Neuronal stem cell (in vitro differentiated cells): ENCODE results near the gene C3orf33.
A peak's percentile ranks its signal among the peaks of the same experiment; 100 is the strongest.
"Not testable (repeated sequence)": the region's sequence is repeated elsewhere in the genome, so short reads cannot be mapped to it uniquely, and the experiment has no call there.

ENCODE experiments used
- DNase-seq: peaks from one replicate; pipeline ENCODE4 v3.0.0-alpha.2; 2013; ENCODE audit warnings: low spot score
- H2AFZ ChIP-seq: one replicate; pipeline ENCODE4 v1.6.1; 2013; ENCODE audit warnings: mild to moderate bottlenecking, low read length, inconsistent platforms
- H2AK5ac ChIP-seq: 2 replicates; pipeline ENCODE4 v1.6.1; 2013; ENCODE audit warnings: low read depth, mild to moderate bottlenecking, inconsistent platforms, low read length, moderate library complexity, mixed read lengths
- H2BK120ac ChIP-seq: 2 replicates; pipeline ENCODE4 v1.6.1; 2013; ENCODE audit warnings: low read depth, mild to moderate bottlenecking, inconsistent platforms, low read length, moderate library complexity, mixed read lengths
- H2BK12ac ChIP-seq: one replicate; pipeline ENCODE4 v1.6.1; 2013; ENCODE audit warnings: low read length, inconsistent platforms
- H2BK15ac ChIP-seq: 2 replicates; pipeline ENCODE4 v1.6.1; 2013; ENCODE audit warnings: mild to moderate bottlenecking, low read length, inconsistent platforms, mixed read lengths
- H2BK5ac ChIP-seq: one replicate; pipeline ENCODE4 v1.6.1; 2013; ENCODE audit warnings: inconsistent platforms, mild to moderate bottlenecking, low read length, moderate library complexity
- H3K14ac ChIP-seq: one replicate; pipeline ENCODE4 v1.6.1; 2013; ENCODE audit warnings: low read length, inconsistent platforms
- H3K18ac ChIP-seq: 2 replicates; pipeline ENCODE4 v1.6.1; 2013; ENCODE audit warnings: low read length, inconsistent platforms
- H3K23ac ChIP-seq: 2 replicates; pipeline ENCODE4 v1.6.1; 2013; ENCODE audit warnings: low read depth, mild to moderate bottlenecking, mixed read lengths, low read length, inconsistent platforms; ENCODE audit not compliant: poor library complexity
- H3K27ac ChIP-seq: replicated peaks from 3 replicates; pipeline ENCODE4 v1.5.1; 2013; ENCODE audit warnings: low read length, inconsistent platforms
- H3K27me3 ChIP-seq, 3 experiments: 2 replicates each; pipeline ENCODE4 v1.6.1; 2013; ENCODE audit warnings: low read length in 3 of 3, mild to moderate bottlenecking in 2 of 3, inconsistent platforms in 1 of 3, low read depth in 1 of 3, mixed read lengths in 1 of 3, moderate library complexity in 1 of 3; ENCODE audit not compliant: control insufficient read depth in 3 of 3, insufficient read depth in 3 of 3
- H3K36me3 ChIP-seq, 2 donors: replicated peaks in 1 of 2; 2 replicates each; pipeline ENCODE4 v1.6.1; 2013; ENCODE audit warnings: low read length in 2 of 2; ENCODE audit not compliant: control insufficient read depth in 2 of 2, insufficient read depth in 2 of 2
- H3K4ac ChIP-seq: 2 replicates; pipeline ENCODE4 v1.6.1; 2013; ENCODE audit warnings: inconsistent platforms, mild to moderate bottlenecking, low read length, moderate library complexity
- H3K4me1 ChIP-seq, 2 donors: 1 replicate in 1 of 2; 2 replicates in 1 of 2; pipeline ENCODE4 v1.6.1; 2013; ENCODE audit warnings: low read length in 2 of 2, low read depth in 1 of 2; ENCODE audit not compliant: control insufficient read depth in 2 of 2, insufficient read depth in 1 of 2
- H3K4me2 ChIP-seq: one replicate; pipeline ENCODE4 v1.6.1; 2013; ENCODE audit warnings: mild to moderate bottlenecking, low read length, inconsistent platforms; ENCODE audit not compliant: insufficient read depth, poor library complexity, severe bottlenecking
- H3K4me3 ChIP-seq, 2 donors: 2 replicates each; pipeline ENCODE4 v1.5.1; 2013; ENCODE audit warnings: low read length in 2 of 2, mild to moderate bottlenecking in 2 of 2, inconsistent platforms in 1 of 2, moderate library complexity in 1 of 2
- H3K79me1 ChIP-seq: one replicate; pipeline ENCODE4 v1.6.1; 2013; ENCODE audit warnings: low read depth, mild to moderate bottlenecking, inconsistent platforms, low read length, moderate library complexity
- H3K9ac ChIP-seq: one replicate; pipeline ENCODE4 v1.6.1; 2013; ENCODE audit warnings: mild to moderate bottlenecking, low read depth, low read length, inconsistent platforms; ENCODE audit not compliant: poor library complexity
- H3K9me3 ChIP-seq, 2 donors: replicated peaks in 1 of 2; 2 replicates each; pipeline versions ENCODE3 to v1.6.1; 2013; ENCODE audit warnings: low read length in 2 of 2, mild to moderate bottlenecking in 2 of 2, inconsistent platforms in 1 of 2, low read depth in 1 of 2, mixed read lengths in 1 of 2, moderate library complexity in 1 of 2; ENCODE audit not compliant: control insufficient read depth in 2 of 2, insufficient read depth in 1 of 2
- H4K8ac ChIP-seq: one replicate; pipeline ENCODE4 v1.6.1; 2013; ENCODE audit warnings: low read depth, mild to moderate bottlenecking, inconsistent platforms, low read length, moderate library complexity
- H4K91ac ChIP-seq: one replicate; pipeline ENCODE4 v1.6.1; 2013; ENCODE audit warnings: low read length, low read depth, mild to moderate bottlenecking, inconsistent platforms; ENCODE audit not compliant: poor library complexity
- WGBS, 2 donors: extraction: QIAGEN DNeasy Blood & Tissue Kit; methylation state at CpG; one replicate each; pipeline ENCODE4 v1.1.7; 2013; ENCODE audit warnings: missing lambda C conversion rate in 2 of 2, mixed read lengths in 1 of 2; ENCODE audit not compliant: insufficient read length in 2 of 2, insufficient replicate concordance in 1 of 2; ENCODE audit errors: extremely low coverage in 2 of 2; 5-methylcytosine and 5-hydroxymethylcytosine counted together

Gene C3orf33

DNA sequence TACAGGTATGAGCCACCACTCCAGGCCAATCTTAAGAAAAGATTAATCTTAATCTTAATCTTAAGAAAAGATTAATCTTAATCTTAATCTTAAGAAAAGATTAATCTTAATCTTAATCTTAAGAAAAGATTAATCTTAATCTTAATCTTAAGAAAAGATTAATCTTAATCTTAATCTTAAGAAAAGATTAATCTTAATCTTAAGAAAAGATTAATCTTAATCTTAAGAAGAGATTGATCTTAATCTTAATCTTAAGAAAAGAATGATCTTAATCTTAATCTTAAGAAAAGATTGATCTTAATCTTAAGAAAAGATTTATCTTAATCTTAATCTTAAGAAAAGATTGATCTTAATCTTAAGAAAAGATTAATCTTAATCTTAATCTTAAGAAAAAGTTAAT lies 7.1 kb upstream of the C3orf33 start:
- H2BK12ac ChIP-seq, H4K8ac ChIP-seq, H3K27ac ChIP-seq, H2AFZ ChIP-seq, H3K4me1 ChIP-seq, H3K9ac ChIP-seq, H3K4me3 ChIP-seq, H2BK120ac ChIP-seq, DNase-seq, H2BK15ac ChIP-seq, H3K14ac ChIP-seq, H3K4me2 ChIP-seq, H3K4ac ChIP-seq, H2BK5ac ChIP-seq, H3K18ac ChIP-seq, H4K91ac ChIP-seq, H3K79me1 ChIP-seq, H3K23ac ChIP-seq, H3K9me3 ChIP-seq, H3K27me3 ChIP-seq, H3K36me3 ChIP-seq, H2AK5ac ChIP-seq: not testable (repeated sequence)

- Histone ChIP-seq H2BK15ac (no peak overlapping the region), H2BK120ac (no peak overlapping the region), H3K4me1 (peaks cover 0 to 2% of the 10 kb centered on the region in 2 donors), H3K18ac (no peak overlapping the region), H2AFZ (no peak overlapping the region), H2BK12ac (no peak overlapping the region), H3K4me2 (no peak overlapping the region), H3K4me3 (no peak overlapping the region), H3K36me3 (peaks cover 0 to 7% of the 10 kb centered on the region in 2 donors), H3K79me1 (no peaks in the 10 kb centered on the region), H2AK5ac (no peak overlapping the region), H4K8ac (no peak overlapping the region), H3K27ac (no peak overlapping the region), H3K4ac (no peak overlapping the region), H3K27me3 (no peaks in the 10 kb centered on the region), H2BK5ac (no peak overlapping the region), H3K9ac (no peak overlapping the region), H3K14ac (no peak overlapping the region), H4K91ac (no peak overlapping the region), H3K9me3 (no peaks in the 10 kb centered on the region), H3K23ac (no peak overlapping the region)
- DNase-seq = no peak
These were observed 3.1 kb upstream of the C3orf33 start for GRCh38 chr3:155809181-155809580.

DNA sequence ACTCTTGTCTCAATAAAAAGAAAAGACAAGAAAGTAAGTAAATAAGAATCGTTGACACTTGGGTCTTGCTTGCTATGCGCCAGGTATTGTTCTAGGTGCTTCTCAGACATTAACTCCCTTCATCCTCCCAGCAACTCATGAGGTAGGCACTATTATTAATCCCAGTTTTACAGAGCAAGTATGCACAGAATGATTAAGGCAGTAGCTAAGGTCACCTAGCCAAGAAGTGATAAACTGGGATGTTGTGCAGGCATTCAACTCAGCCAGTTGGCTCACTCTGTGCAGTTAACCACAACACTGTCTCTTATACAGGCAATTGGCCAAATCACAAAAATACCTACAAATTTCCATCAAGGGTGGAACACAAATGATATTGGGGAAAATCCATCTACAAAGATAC lies 1.7 kb upstream of the C3orf33 start:
- no CpG with 5 or more reads among the region's 2 CpGs for WGBS, 2 donors

GRCh38 chr3:155805204-155805801 lies 775 bp downstream of the C3orf33 start:
- no CpG with 5 or more reads among the region's 15 CpGs for WGBS, 2 donors
- Histone ChIP-seq H3K18ac (no peak overlapping the region), H2AK5ac (no peak overlapping the region), H3K36me3 (peaks cover 0 to 25% of the 10 kb centered on the region in 2 donors), H3K4me3 (peak overlapping the region; percentile 79 to 92), H3K9ac (peak overlapping the region; percentile 99), H3K4me1 (peaks cover 0 to 2% of the 10 kb centered on the region in 2 donors), H3K4me2 (peak overlapping the region; percentile 78), H2BK5ac (peak overlapping the region; percentile 53), H4K8ac (no peak overlapping the region), H3K27ac (no peak overlapping the region), H3K4ac (no peak overlapping the region), H4K91ac (no peak overlapping the region), H2AFZ (peak overlapping the region; percentile 99), H3K27me3 (no peaks in the 10 kb centered on the region), H3K14ac (no peak overlapping the region), H3K23ac (peak overlapping the region; percentile 98), H2BK12ac (no peak overlapping the region), H2BK120ac (no peak overlapping the region), H2BK15ac (peak overlapping the region; percentile 75), H3K9me3 (no peaks in the 10 kb centered on the region), H3K79me1 (no peaks in the 10 kb centered on the region)
- no peak for DNase-seq

More for the DNA sequence above, 1.7 kb upstream of the C3orf33 start:
- no peak overlapping the region for H3K4ac ChIP-seq
- peaks cover 0 to 9% of the 10 kb centered on the region in 2 donors for H3K36me3 ChIP-seq
- H2BK15ac ChIP-seq = no peak overlapping the region
- no peaks in the 10 kb centered on the region for H3K27me3 ChIP-seq
- H3K14ac ChIP-seq = no peak overlapping the region
- H3K27ac ChIP-seq = no peak overlapping the region
- no peak overlapping the region for H2AK5ac ChIP-seq
- H2AFZ ChIP-seq = no peak overlapping the region
- DNase-seq = no peak
- no peak overlapping the region for H3K18ac ChIP-seq
- no peaks in the 10 kb centered on the region for H3K9me3 ChIP-seq
- no peak overlapping the region for H4K91ac ChIP-seq
- no peak overlapping the region for H3K9ac ChIP-seq
- no peaks in the 10 kb centered on the region for H3K79me1 ChIP-seq
- no peak overlapping the region for H3K4me2 ChIP-seq
- peaks cover 0 to 2% of the 10 kb centered on the region in 2 donors for H3K4me1 ChIP-seq
- H4K8ac ChIP-seq = no peak overlapping the region
- H3K23ac ChIP-seq = no peak overlapping the region
- H3K4me3 ChIP-seq = no peak overlapping the region
- no peak overlapping the region for H2BK12ac ChIP-seq
- H2BK120ac ChIP-seq = no peak overlapping the region
- H2BK5ac ChIP-seq = no peak overlapping the region
